Ishikawa (cell line): Measurements from ENCODE around the gene CDC42BPB.

ENCODE experiments used
- CEBPB ChIP-seq: IDR thresholded peaks from 2 replicates; pipeline ENCODE4 v1.6.1; 2012
- CREB1 ChIP-seq: IDR thresholded peaks from 2 replicates; pipeline ENCODE4 v1.6.1; 2012; ENCODE audit warnings: low read depth
- EGR1 ChIP-seq: IDR thresholded peaks from 2 replicates; pipeline ENCODE4 v1.6.1; 2012
- EP300 ChIP-seq: IDR thresholded peaks from 2 replicates; pipeline ENCODE4 v1.6.1; 2012; ENCODE audit warnings: borderline replicate concordance
- FOXM1 ChIP-seq: IDR thresholded peaks from 2 replicates; pipeline ENCODE4 v1.6.1; 2012; ENCODE audit warnings: low read depth, borderline replicate concordance
- NFIC ChIP-seq: IDR thresholded peaks from 2 replicates; pipeline ENCODE4 v1.6.1; 2012
- RAD21 ChIP-seq: IDR thresholded peaks from 2 replicates; pipeline ENCODE4 v1.6.1; 2012; ENCODE audit warnings: low read depth
- TAF1 ChIP-seq: IDR thresholded peaks from 2 replicates; pipeline ENCODE4 v1.6.1; 2012; ENCODE audit warnings: low read depth, mild to moderate bottlenecking
- TCF12 ChIP-seq: IDR thresholded peaks from 2 replicates; pipeline ENCODE4 v1.6.1; 2012; ENCODE audit warnings: low read depth
- TEAD4 ChIP-seq: IDR thresholded peaks from 2 replicates; pipeline ENCODE4 v1.6.1; 2012
- USF1 ChIP-seq: IDR thresholded peaks from 2 replicates; pipeline ENCODE4 v1.6.1; 2012
- YY1 ChIP-seq: IDR thresholded peaks from 2 replicates; pipeline ENCODE4 v1.6.1; 2012; ENCODE audit warnings: low read depth
- ZBTB7A ChIP-seq: IDR thresholded peaks from 2 replicates; pipeline ENCODE4 v1.6.1; 2012; ENCODE audit warnings: low read depth
- TF ChIP-seq, protein P1 (sequence below): IDR thresholded peaks from 2 replicates; pipeline ENCODE4 v1.6.1; 2012; ENCODE audit warnings: low read depth, mild to moderate bottlenecking
- TF ChIP-seq, protein P2 (sequence below): IDR thresholded peaks from 2 replicates; pipeline ENCODE4 v1.6.1; 2012

Gene CDC42BPB

DNA sequence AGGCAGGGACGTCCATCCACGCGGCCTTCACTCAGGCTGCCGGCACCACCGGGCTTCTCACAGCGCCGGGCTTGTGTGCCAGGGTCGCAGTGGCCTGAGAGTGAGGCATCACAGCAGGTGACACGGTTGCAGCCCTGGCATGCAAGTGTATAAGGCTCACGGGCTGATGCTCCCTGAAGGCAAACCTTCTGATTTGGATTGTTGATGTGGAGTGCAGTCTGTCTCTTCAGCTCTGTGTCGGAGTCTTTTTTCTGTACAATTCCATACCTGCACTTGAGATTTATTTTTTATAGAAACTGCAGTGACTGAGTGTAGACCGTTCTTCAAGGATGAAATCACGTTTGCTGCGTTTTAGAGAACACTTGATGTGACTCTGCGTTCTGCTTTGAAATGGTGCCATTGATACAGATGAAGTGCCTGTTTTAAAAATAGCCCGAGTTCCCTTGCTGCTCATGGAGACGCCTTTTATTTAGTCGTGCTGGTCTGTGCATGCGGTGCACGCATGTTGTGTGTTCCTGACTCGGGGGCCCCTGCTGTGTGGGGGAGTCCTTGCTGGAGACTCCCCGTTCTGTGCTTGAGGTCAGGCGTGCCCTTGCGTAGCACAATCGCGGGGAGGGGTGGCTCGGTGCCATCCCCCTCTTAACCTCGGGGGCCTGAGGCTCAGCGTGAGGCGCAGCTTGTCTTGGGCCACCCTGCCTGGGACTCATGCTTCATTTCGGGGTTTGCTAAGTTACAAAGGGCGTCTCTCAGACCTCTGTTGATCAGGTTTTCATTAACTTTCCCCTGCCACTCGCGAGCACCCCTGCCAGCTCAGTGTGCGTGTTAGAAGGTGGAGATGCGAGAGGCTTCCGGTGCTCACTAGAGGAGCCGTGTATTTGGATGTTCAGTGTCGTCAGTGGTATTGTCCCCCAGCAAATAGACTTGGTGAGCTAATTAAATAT is 156.4 kb downstream of the CDC42BPB start:
- no peak for TF ChIP-seq FOXM1

DNA sequence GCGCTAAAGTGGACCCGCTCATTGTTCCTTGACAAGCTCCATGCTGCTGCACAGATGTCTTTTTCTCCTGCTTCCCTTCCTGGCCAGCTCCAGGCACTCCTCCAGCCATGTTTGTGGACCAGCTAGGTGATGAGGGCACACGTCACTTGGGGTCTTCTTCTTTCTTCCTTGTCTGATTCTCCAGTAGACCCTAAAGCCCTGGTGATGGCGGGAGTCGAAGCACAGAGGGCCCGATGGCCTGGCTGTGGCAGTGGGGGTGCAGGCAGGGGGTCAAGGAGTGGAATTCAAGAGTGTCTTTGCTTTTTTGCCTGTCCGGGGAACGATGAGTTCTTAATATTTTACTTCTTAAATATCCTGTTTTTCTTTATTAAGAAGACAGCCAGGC is 157.8 kb downstream of the CDC42BPB start:
- no peak for TF ChIP-seq RAD21
- TF ChIP-seq TCF12: no peak
- TF ChIP-seq EGR1: no peak
- TF ChIP-seq USF1: no peak
- TF ChIP-seq, protein P1, sequence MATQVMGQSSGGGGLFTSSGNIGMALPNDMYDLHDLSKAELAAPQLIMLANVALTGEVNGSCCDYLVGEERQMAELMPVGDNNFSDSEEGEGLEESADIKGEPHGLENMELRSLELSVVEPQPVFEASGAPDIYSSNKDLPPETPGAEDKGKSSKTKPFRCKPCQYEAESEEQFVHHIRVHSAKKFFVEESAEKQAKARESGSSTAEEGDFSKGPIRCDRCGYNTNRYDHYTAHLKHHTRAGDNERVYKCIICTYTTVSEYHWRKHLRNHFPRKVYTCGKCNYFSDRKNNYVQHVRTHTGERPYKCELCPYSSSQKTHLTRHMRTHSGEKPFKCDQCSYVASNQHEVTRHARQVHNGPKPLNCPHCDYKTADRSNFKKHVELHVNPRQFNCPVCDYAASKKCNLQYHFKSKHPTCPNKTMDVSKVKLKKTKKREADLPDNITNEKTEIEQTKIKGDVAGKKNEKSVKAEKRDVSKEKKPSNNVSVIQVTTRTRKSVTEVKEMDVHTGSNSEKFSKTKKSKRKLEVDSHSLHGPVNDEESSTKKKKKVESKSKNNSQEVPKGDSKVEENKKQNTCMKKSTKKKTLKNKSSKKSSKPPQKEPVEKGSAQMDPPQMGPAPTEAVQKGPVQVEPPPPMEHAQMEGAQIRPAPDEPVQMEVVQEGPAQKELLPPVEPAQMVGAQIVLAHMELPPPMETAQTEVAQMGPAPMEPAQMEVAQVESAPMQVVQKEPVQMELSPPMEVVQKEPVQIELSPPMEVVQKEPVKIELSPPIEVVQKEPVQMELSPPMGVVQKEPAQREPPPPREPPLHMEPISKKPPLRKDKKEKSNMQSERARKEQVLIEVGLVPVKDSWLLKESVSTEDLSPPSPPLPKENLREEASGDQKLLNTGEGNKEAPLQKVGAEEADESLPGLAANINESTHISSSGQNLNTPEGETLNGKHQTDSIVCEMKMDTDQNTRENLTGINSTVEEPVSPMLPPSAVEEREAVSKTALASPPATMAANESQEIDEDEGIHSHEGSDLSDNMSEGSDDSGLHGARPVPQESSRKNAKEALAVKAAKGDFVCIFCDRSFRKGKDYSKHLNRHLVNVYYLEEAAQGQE: no peak
- TF ChIP-seq EP300: no peak

GRCh38 chr14:102898776-102899515 is 158.4 kb downstream of the CDC42BPB start:
- TF ChIP-seq EGR1 (no peak), CREB1 (no peak), TCF12 (no peak), TEAD4 (no peak), EP300 (no peak), YY1 (no peak), FOXM1 (no peak)
- TF ChIP-seq, protein P2, sequence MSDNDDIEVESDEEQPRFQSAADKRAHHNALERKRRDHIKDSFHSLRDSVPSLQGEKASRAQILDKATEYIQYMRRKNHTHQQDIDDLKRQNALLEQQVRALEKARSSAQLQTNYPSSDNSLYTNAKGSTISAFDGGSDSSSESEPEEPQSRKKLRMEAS: no peak

GRCh38 chr14:102898298-102898697 is 159.1 kb downstream of the CDC42BPB start:
- TF ChIP-seq USF1 (no peak), CREB1 (no peak), EP300 (no peak), RAD21 (no peak), TCF12 (no peak), FOXM1 (no peak), ZBTB7A (no peak), CEBPB (no peak), TAF1 (no peak), YY1 (no peak), TEAD4 (no peak), NFIC (no peak), EGR1 (no peak)
- TF ChIP-seq, protein P2: no peak
- TF ChIP-seq, protein P1: no peak

GRCh38 chr14:102897299-102898027 is 159.9 kb downstream of the CDC42BPB start:
- TF ChIP-seq CREB1: no peak
- no peak for TF ChIP-seq USF1
- no peak for TF ChIP-seq TAF1
- TF ChIP-seq TCF12: no peak
- TF ChIP-seq, protein P2: no peak
- TF ChIP-seq FOXM1: no peak
- no peak for TF ChIP-seq TEAD4
- TF ChIP-seq, protein P1: no peak
- no peak for TF ChIP-seq EGR1
- TF ChIP-seq CEBPB: no peak
- TF ChIP-seq EP300: no peak
- TF ChIP-seq ZBTB7A: no peak
- no peak for TF ChIP-seq YY1
- no peak for TF ChIP-seq NFIC
- no peak for TF ChIP-seq RAD21
